Inflammatory macrophage (primary cell): ENCODE data around the gene ZBTB16.

Experiments
- DNase-seq, 2 donors: peaks; one replicate each; pipeline ENCODE4 v3.0.0-alpha.2; 2020 to 2022

Gene ZBTB16

GRCh38 chr11:114109206-114110090 lies 49.9 kb downstream of the ZBTB16 start:
- no peak for DNase-seq

DNA sequence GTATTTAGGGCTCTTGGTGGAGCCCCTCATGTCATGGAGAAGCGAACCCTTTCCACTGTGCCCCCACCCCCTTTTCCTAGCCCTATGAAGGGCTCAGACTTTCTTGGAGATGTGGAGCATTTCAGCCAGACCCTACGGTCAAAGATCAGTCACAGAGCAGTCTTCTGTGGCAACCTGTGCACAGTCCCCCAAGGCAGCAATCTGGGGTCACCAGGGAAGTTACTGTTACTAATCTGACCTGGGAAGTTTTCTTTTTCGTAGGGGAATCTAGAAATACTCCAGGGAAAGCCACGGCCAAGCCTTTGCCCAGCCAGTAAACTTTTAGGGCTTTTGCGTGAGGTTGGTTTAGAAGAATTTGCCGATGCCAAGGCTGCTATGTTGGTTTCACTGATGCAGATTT lies 50.6 kb downstream of the ZBTB16 start:
- DNase-seq: no peak

DNA sequence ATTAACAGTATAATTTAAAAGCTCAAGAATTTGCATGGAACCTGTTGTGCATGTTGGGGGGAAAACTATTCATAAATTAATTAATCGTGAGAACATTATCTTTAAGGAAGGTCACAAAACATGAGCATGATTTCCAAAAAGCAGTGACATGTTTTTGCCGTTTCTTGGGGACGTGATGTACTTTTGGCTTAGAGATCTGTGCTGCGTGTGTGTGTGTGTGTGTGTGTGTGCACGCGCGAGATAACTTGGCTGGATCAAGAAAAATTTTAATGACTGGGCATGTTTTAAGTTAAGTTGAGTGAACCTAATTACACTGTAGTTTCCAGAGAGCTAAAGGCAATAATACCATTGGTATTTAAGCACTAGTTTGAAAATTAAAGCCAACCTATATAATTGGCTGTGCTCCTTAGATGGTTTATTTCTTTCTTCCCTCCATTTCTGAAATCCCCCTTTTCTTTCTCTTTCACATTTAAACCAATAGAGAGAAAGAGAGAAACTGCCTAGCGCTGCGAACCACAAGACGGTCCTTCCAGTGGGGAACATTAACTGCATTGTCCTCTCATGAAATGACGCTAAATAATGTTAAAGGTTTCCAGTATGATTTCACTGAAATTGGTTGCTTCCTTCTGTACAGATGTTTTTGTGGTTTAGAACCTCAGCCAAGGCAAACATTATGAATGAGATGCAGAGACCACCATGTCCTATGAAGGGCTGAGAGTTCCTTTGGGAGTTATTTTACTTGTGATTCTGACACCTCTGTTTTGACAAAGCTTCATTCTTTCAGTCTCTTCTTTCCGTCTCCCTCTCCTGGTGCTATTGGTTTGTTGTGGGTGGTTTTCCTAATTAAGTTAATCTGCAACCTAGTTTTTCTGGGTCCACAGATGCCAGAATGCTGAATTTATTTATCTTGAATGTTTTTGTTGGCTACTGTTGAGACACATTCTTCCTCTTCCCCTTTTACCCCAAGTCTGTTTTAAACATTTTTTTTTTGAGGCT lies 51.7 kb downstream of the ZBTB16 start:
- DNase-seq: no peak

GRCh38 chr11:114115451-114115928 lies 56.0 kb downstream of the ZBTB16 start:
- DNase-seq: no peak

DNA sequence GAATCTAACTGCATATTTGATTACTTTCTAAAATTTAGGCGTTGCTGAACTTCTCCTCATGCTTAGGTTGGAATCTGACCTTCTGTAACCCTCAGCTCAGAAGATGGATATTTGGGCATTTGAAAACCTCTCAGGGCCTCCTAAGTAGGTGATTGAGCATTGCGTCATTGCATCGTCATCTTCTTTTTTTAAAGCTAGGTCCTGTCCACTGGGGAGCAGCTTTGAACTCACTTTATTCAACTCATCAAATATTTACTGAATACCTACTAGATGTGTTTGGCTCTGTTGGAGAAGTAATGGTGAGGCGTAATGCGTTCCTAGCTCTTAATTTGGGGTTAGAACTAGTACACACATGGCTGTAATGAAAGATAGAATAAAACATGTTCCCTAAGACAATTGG lies 56.8 kb downstream of the ZBTB16 start:
- no peak for DNase-seq

DNA sequence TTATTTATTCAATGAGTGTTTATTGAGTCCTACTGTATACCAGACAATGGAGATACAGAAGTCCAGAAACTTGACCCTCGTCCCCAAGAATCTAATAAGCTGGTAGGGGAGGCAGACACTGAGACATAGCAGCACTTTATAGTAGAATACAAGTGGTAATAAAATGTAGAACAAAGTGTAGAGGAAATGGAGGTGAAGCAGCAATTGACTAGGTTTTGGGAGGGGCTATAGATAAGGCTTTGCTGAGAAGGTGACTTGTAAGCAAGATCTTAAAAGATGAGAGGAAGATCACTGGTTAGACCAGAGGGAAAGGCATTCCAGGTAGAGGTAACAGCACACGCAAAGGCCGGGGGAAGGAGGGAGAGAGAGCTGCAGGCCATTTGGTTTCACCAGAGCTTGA lies 57.3 kb downstream of the ZBTB16 start:
- DNase-seq: no peak

DNA sequence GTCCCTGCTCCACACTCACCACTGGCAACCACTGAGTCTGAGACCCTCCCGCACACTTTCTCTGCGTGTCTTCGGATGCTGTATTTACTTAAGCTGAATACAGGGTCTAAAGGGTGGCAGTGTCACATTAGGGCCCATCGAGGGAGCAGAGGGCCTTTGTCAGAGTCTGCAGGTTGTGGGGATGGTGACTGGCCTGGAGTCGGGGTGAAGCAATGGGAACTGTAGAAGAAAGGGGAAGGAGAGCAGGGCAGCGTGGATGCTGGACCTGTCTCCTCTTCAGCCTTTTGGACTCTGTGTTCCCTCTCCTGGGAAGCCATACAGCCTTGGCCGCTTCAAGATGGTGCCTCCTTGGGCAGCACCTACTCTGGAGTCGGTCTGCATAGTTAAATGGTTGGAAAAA lies 61.1 kb downstream of the ZBTB16 start:
- no peak for DNase-seq

DNA sequence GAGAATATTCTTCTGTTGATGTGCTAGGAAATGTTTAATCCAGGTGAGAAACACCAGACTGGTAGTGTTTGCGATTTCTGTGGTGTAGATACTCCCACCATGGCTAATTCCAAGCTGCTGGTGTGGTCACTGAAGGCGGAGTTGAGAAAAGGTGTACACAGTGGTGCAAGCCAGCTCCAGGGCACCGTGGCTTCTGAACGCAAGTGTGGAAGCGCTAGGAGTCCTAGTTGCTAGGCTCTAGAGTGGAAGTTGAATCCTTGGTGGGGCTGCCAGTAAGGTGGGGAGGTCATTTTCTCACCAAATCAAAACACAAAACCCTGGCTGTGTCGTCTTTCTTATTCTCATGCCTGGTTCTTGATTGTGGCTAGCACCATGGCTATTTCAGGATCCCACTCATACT lies 61.6 kb downstream of the ZBTB16 start:
- DNase-seq: no peak

DNA sequence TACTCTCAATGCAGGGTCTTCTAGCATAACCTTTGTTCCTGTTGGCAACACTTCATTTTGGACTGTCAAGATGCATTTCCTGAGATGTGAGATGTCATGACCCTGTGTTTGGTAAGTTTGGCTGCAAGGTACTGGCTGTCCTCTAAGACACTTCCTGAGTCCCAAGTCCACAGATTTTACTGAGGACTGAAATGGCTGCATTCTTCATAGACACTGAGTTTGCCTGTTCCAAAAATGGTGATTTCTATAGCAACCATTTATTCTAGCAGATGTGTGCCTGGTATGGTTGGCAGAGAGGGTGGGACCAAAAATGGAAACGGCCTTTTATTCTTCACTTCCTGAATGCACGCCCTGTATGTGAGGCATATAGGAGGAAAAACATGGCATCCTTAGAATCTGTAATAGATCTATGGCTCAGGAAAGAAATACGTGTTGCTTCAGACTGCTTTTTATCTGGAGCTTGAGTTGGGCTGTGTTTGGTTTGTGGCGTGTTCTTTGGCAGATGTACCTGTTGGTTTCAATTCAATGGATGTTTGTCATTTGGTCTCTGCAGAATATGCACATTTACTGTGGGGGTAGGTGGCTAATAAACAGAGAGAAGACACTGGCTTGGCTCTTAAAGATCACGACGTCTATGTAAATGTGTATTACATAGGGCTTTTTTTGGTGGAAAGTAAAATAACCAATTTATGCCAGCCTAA lies 62.4 kb downstream of the ZBTB16 start:
- DNase-seq: no peak

GRCh38 chr11:114122686-114123085 lies 63.2 kb downstream of the ZBTB16 start:
- no peak for DNase-seq

DNA sequence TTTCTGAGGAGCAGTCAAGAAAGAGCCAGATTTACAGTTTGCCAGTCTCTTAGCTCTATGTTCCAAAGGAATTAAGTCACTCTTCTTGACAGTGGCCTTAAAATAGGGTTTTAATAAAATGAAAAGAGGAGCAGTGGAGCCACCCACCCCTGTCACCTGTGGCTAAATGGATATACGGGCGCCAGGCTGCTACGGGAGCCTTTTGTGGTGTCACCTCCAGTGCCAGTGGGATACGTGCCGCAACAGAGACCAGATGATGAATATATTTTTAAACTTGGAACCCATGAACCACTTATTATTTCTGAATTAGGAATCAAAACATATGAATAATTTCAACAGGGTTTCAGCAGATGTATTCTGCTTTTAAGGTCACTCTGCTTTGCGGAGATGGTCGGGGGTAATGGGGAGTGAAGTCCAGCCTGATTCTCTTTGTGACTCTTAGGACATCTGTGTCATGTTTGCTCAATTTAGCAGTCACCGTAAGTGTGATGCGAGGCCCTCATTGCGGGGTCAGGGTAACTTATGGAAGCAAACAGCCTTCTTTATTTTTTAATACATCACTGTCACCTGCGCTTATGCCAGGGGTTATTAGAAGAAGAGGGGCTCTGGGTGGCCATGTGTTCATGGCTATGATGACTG lies 64.3 kb downstream of the ZBTB16 start:
- DNase-seq: no peak

DNA sequence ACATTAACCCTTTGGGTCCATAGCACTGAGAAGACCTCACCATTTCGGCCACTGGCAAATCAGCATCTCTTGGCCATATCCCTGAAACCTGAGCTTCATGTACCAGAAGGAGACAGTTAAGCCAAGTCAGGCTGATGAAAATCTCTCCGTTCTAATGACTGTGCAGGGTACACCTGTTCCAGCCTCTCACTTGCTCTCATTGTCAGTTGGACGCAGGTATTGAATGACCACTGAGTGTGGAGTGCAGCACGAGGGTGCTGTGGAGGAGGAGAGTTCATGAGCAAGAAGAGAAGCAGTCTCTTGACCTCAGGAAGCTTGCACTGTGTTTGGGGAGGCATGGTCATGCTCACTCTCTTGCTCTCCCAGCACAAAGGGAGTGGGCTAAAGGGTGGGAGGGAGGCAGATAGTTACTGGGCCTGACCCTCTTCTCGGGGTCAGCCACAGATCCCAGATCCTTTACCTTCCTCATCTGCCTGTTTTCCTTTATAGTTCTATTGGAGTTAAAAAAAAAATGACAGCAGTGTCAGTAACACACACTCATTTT lies 65.2 kb downstream of the ZBTB16 start:
- DNase-seq: no peak

GRCh38 chr11:114125531-114125930 lies 66.0 kb downstream of the ZBTB16 start:
- DNase-seq: no peak

- DNase-seq: no peak
These were observed 66.4 kb downstream of the ZBTB16 start for GRCh38 chr11:114125959-114126358.

DNA sequence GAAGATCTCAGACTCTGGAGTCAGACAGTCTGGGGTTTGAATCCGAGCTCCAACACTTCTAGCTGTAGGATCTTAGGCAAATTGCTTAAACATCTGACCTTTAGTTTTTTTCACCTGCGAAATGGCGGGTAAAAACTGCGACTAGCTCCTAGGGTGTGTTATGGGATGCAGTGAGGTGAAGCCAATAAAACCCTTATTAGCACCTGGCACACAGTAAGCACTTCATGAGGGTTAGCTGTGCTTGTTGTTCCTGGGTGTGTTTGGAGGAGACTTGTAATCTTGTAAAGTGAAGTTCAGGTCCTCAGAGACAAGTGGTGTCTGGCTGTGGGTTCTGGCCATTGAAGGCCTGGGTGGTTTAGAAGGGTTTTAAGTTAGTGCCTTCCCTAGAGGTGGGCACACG lies 68.9 kb downstream of the ZBTB16 start:
- no peak for DNase-seq

DNA sequence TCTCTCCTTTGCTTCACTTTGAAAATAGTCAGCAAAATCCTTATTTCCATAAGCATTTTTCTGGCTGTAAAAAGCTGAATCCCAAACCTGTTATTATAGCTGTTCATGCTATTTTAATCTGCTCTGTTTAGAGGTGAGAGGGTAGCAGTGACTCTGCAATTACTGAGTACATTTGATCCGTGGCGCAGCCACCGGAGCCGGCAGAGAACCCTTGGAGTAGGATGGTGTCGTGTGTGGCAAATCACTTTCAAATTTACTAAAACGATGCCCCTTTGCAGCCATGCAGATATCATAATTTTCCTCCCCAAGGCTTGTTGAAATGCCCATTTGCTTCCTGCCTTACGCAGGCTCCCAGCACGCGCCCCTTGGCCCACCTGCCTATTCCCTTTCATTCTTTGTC lies 69.6 kb downstream of the ZBTB16 start:
- DNase-seq: no peak

GRCh38 chr11:114129699-114130098 lies 70.2 kb downstream of the ZBTB16 start:
- no peak for DNase-seq

- no peak for DNase-seq
These were observed 70.6 kb downstream of the ZBTB16 start for GRCh38 chr11:114130115-114130576.

DNA sequence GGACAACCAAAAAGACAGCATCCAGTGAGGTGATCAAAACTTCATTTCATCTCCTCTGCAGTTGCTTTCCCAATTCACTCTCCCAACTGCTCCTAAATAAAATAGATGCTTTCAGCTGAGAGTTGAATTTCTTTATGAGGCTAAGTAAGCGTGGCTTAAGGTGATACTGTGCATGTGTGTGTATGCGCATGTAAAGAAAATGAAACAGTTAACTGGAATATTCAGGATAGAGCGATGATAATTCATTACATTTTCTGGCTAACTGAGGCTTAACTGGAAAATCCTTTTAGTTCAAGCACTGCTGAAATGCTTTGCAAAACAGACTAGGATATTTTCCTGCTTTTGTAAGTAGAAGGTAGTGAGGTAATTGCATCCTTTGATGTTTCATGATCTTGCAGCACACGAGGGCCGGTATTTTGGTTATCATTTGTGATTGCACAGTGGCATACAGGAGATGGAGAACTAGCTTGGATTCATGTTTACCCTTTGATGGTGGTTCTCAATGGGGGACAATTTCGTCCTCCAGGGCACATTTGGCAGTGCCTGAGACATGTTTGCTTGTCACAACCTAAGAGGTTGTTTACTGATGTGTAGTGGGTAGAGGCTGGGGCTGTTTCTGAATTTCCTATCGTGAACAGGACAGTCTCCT lies 71.2 kb downstream of the ZBTB16 start:
- no peak for DNase-seq

- no peak for DNase-seq
These were observed 72.0 kb downstream of the ZBTB16 start for GRCh38 chr11:114131461-114131864.

DNA sequence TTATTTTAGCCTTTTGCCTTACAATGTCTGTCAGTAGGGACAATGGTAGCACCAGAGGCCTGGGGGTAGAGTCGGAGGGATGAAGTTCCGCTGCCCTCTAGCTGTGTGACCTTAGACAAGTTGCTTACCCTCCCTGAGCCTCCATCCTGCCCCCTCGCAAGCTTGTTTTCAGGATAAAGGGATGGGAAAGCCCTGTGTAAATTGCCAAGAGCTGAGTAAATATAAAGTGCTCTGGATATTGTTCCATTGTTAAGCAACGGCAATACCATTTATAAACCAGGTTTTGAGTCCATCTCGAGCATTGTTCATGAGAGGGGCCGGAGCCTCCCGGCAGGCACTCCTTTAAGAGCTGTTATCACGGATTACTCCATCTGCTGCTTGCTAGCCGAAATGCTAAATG lies 72.9 kb downstream of the ZBTB16 start:
- DNase-seq: no peak
